ENCODE measurements around the gene SMIM30.

- TF ChIP-seq CTCF (IDR thresholded peaks at IDR 0.05) = no peak
- no peak for TF ChIP-seq POLR2A (IDR thresholded peaks at IDR 0.05)
- no peak for TF ChIP-seq EP300 (IDR thresholded peaks at IDR 0.05)
Observed at GRCh38 chr7:113161050-113161449, 42.7 kb upstream of the SMIM30 start.
